ENCODE data around the gene ARSG.
"Not testable (repeated sequence)": the region's sequence is repeated elsewhere in the genome, so short reads cannot be mapped to it uniquely, and the experiment has no call there.

The ARSG gene

DNA sequence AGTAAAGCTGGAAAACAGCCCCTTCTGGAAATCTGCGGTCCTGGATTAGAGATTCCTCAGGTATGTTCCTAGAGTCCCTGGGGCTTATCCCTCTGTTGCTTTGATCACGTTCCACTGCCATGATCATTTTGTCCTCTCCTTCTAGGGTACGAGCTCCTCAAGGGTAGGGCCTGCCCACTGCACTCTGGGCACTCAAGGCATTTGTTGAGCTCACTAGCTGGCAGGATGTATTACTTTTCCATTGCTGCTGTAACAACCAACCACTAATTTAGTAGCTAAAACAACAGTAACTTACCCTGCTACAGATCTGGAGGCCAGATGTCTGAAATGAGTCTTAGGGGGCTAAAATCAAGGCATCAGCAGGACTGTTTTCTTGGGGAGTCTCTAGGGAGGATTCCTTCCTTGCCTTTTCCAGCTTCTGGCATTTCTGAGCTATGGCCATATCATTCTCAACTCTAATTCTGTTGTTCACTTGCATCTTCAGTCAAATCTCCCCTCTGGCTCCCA, 65.7 kb downstream of the ARSG start:
- no peak overlapping the region for H3K4me3 ChIP-seq (ENCODE audit: low read depth, low read length)
- TF ChIP-seq, protein P1, sequence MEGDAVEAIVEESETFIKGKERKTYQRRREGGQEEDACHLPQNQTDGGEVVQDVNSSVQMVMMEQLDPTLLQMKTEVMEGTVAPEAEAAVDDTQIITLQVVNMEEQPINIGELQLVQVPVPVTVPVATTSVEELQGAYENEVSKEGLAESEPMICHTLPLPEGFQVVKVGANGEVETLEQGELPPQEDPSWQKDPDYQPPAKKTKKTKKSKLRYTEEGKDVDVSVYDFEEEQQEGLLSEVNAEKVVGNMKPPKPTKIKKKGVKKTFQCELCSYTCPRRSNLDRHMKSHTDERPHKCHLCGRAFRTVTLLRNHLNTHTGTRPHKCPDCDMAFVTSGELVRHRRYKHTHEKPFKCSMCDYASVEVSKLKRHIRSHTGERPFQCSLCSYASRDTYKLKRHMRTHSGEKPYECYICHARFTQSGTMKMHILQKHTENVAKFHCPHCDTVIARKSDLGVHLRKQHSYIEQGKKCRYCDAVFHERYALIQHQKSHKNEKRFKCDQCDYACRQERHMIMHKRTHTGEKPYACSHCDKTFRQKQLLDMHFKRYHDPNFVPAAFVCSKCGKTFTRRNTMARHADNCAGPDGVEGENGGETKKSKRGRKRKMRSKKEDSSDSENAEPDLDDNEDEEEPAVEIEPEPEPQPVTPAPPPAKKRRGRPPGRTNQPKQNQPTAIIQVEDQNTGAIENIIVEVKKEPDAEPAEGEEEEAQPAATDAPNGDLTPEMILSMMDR (IDR thresholded peaks at IDR 0.05; ENCODE audit: low read depth, low read length) = no peak

DNA sequence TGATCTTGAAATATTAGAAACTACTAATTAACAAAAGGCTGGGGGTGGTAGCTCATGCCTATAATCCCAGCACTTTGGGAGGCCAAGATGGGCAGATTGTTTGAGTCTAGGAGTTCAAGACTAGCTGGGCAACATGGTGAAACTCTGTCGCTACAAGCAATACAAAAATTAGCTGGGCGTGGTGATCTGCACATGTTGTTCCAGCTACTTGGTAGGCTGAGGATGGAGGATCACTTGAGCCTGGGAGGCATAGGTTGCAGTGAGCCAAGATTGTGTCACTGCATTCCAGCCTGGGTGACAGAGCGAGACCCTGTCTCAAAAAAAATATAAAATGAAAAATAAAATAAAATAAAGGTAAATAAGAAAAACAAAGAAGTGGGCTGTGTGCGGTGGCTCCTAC, 66.6 kb downstream of the ARSG start:
- H3K4me3 ChIP-seq (ENCODE audit: low read depth, low read length) = no peak overlapping the region
- TF ChIP-seq, protein P1 (IDR thresholded peaks at IDR 0.05; ENCODE audit: low read depth, low read length) = no peak

DNA sequence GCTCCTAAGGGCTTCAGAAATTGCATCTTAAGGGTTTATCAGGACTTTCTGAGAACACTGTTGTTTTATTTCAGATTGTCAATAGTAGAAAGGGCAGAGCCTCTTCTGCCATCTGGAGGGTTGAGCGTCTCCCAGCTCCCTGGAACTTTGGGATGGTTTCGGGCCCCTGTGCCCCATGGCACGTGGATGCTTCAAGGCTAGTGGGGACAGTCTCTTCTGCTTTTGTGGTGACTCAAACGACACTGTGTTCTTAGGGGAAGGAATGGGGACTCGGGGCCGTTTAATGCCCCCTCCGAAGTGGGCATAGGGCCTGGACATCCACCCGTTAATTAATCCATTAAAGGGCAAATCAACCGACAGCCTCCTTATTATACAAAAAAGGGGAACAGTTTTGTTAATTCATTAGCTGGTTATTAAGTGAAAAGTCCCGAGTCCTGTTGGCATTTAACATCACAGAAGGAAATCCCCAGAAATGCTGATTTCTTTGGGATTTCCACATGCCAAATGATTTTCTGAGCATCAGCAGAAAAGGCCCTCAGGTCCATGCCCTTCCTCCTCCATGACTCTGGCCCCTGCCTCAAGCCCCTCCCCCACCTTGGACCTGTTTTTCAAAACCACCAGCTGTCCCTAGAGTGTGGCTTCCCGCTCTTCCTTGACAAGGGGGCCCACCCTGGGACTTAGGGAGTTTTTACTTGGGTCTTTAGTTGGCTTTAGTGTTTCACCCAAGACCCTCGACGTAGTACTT, 68.7 kb downstream of the ARSG start:
- H3K4me3 ChIP-seq (ENCODE audit: low read depth, low read length) = no peak overlapping the region
- TF ChIP-seq, protein P1 (IDR thresholded peaks at IDR 0.05; ENCODE audit: low read depth, low read length) = no peak

DNA sequence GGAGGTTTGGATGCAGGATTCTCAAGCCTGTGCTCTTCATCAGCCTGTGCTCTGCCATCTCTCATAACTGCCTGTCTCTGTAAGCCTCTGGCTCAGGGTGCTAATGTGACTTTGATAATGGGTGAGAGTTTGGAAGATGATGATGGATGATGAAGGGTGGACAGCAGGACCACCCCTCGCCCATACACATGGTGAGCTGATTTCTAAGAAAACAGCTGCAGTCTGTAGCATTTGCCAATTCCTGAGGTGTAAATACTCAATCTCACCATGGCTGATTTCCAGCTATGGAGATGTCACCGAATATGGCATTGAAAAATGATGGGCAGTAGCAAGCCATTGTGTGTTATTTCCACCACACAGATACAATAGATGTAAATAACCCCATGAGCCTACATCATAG, 74.2 kb downstream of the ARSG start:
- TF ChIP-seq, protein P1 (IDR thresholded peaks at IDR 0.05; ENCODE audit: low read depth, low read length) = no peak

DNA sequence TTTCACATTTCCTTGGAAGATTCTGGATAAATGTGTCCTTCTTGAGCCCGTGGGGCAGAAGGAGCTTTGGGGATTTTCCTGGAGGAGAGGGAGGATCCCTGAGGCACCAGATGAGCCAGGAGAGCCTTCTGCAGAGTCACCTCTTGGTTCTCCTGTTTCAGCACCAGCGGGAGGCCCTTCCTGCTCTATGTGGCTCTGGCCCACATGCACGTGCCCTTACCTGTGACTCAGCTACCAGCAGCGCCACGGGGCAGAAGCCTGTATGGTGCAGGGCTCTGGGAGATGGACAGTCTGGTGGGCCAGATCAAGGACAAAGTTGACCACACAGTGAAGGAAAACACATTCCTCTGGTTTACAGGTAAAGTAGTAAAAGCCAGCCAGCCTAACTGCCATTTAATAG, 77.1 kb downstream of the ARSG start:
- TF ChIP-seq, protein P1 (IDR thresholded peaks at IDR 0.05; ENCODE audit: low read depth, low read length) = no peak
- no peak overlapping the region for H3K4me3 ChIP-seq (ENCODE audit: low read depth, low read length)

More for the DNA sequence above, 74.2 kb downstream of the ARSG start:
- no peak overlapping the region for H3K4me3 ChIP-seq (ENCODE audit: low read depth, low read length)

DNA sequence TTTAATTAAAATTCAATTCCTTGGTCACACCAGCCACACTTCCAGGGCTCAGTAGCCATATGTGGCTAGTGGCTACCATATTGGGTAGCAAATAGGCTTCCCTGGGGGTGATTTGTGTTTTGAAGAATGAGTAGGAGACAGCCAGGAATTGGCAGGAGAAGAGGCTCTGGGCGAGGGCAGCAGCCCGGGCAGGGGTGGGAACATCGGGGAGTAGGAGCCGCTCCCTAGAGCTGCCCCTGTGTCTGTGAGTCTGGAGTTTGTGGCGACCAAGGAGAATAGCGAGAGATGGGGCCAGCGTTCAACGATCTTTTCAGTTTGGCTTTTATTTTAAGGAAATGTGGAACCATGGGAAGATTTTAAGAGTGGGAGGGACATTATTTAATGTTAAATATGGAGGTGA, 84.3 kb downstream of the ARSG start:
- TF ChIP-seq, protein P1 (IDR thresholded peaks at IDR 0.05; ENCODE audit: low read depth, low read length) = no peak

DNA sequence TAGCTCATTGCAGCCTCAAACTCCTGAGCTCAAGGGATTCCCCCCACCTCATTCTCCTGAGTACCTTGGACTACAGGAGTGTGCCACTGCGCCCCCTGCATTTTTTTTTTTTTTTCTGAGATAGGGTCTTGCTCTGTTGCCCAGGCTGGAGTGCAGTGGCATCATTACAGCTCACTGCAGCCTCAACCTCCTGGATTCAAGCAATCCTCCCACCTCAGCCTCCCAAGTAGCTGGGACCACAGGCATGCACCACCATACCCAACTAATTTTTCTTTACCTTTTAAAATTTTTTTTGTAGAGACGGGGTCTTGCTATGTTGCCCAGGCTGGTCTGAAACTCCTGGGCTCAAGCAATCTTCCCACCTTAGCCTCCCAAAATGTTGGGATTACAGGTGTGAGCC, 84.9 kb downstream of the ARSG start:
- not testable (repeated sequence) for H3K4me3 ChIP-seq (ENCODE audit: low read depth, low read length)

More for the DNA sequence above, 84.3 kb downstream of the ARSG start:
- no peak overlapping the region for H3K4me3 ChIP-seq (ENCODE audit: low read depth, low read length)

Data from WI38 (cell line).